SK-N-SH treated with all-trans-retinoic acid at 6 μM for 48 hours (cell line): ENCODE measurements around the gene P2RX3.

Experiments
- ATAC-seq: fragments of 200-7000 bp; cut with Tn5 transposase; 3 replicates; pipeline ENCODE4 v1.9.1; 2020; ENCODE audit warnings: mild to moderate bottlenecking, moderate library complexity
- BACH2 ChIP-seq: fragments of 250-450 bp; sonication (Bioruptor Pico); IDR thresholded peaks from 2 replicates; pipeline ENCODE4 v1.9.0; 2021; ENCODE audit warnings: mild to moderate bottlenecking, borderline replicate concordance
- CREB5 ChIP-seq: fragments of 250-450 bp; sonication (Bioruptor Pico); IDR thresholded peaks from 2 replicates; pipeline ENCODE4 v1.5.1; 2020; ENCODE audit warnings: low read depth, mild to moderate bottlenecking, moderate library complexity
- CSDC2 ChIP-seq: fragments of 250-450 bp; sonication (Bioruptor Pico); IDR thresholded peaks from 2 replicates; pipeline ENCODE4 v1.5.0; 2020; ENCODE audit warnings: mild to moderate bottlenecking, moderate library complexity
- CSRNP3 ChIP-seq: fragments of 250-450 bp; sonication (Bioruptor Pico); IDR thresholded peaks from 2 replicates; pipeline ENCODE4 v1.5.1; 2021; ENCODE audit warnings: mild to moderate bottlenecking, moderate library complexity
- ESRRG ChIP-seq: fragments of 250-450 bp; sonication (Bioruptor Pico); IDR thresholded peaks from 2 replicates; pipeline ENCODE4 v1.6.1; 2021; ENCODE audit warnings: mild to moderate bottlenecking
- GLIS3 ChIP-seq: fragments of 250-450 bp; sonication (Bioruptor Pico); IDR thresholded peaks from 2 replicates; pipeline ENCODE4 v1.5.0; 2020; ENCODE audit warnings: mild to moderate bottlenecking, moderate library complexity
- ISL1 ChIP-seq: fragments of 250-450 bp; sonication (Bioruptor Pico); IDR thresholded peaks from 2 replicates; pipeline ENCODE4 v2.1.2; 2022; ENCODE audit warnings: mild to moderate bottlenecking, moderate library complexity
- OSR1 ChIP-seq: fragments of 250-450 bp; sonication (Bioruptor Pico); IDR thresholded peaks from 2 replicates; pipeline ENCODE4 v1.8.0; 2022; ENCODE audit warnings: moderate library complexity, mild to moderate bottlenecking, inconsistent platforms
- PPARA ChIP-seq: fragments of 250-450 bp; sonication (Bioruptor Pico); IDR thresholded peaks from 2 replicates; pipeline ENCODE4 v1.5.0; 2020; ENCODE audit warnings: mild to moderate bottlenecking, borderline replicate concordance
- SNAI2 ChIP-seq: fragments of 250-450 bp; sonication (Bioruptor Pico); IDR thresholded peaks from 2 replicates; pipeline ENCODE4 v1.5.0; 2020; ENCODE audit warnings: mild to moderate bottlenecking, moderate library complexity
- TCF4 ChIP-seq: fragments of 250-450 bp; sonication (Bioruptor Pico); IDR thresholded peaks from 2 replicates; pipeline ENCODE4 v1.8.0; 2021; ENCODE audit warnings: mild to moderate bottlenecking, moderate library complexity, borderline replicate concordance
- TOX ChIP-seq: fragments of 250-450 bp; sonication (Bioruptor Pico); IDR thresholded peaks from 2 replicates; pipeline ENCODE4 v1.8.0; 2021; ENCODE audit warnings: mild to moderate bottlenecking, moderate library complexity, borderline replicate concordance
- TSHZ2 ChIP-seq: fragments of 250-450 bp; sonication (Bioruptor Pico); IDR thresholded peaks from 2 replicates; pipeline ENCODE4 v1.5.0; 2020; ENCODE audit warnings: mild to moderate bottlenecking, moderate library complexity
- ZC3H10 ChIP-seq: fragments of 250-450 bp; sonication (Bioruptor Pico); IDR thresholded peaks from 2 replicates; pipeline ENCODE4 v1.5.1; 2021; ENCODE audit warnings: mild to moderate bottlenecking, moderate library complexity
- ZFP3 ChIP-seq: fragments of 250-450 bp; sonication (Bioruptor Pico); IDR thresholded peaks from 2 replicates; pipeline ENCODE4 v1.5.0; 2020; ENCODE audit warnings: mild to moderate bottlenecking, moderate library complexity
- ZFP30 ChIP-seq: fragments of 450-650 bp; formaldehyde crosslinking; IDR thresholded peaks from 2 replicates; pipeline ENCODE4 v1.5.0; 2022; ENCODE audit warnings: mild to moderate bottlenecking, moderate library complexity
- ZNF565 ChIP-seq: fragments of 450-650 bp; formaldehyde crosslinking; conservative IDR thresholded peaks from 2 replicates; pipeline ENCODE4 v1.5.0; 2020; ENCODE audit warnings: low read depth, mild to moderate bottlenecking, moderate library complexity
- ZNF70 ChIP-seq: fragments of 450-650 bp; formaldehyde crosslinking; IDR thresholded peaks from 2 replicates; pipeline ENCODE4 v1.5.0; 2020; ENCODE audit warnings: mild to moderate bottlenecking, moderate library complexity
- ZNF8 ChIP-seq: fragments of 450-650 bp; formaldehyde crosslinking; IDR thresholded peaks from 2 replicates; pipeline ENCODE4 v1.5.0; 2020; ENCODE audit warnings: mild to moderate bottlenecking, moderate library complexity

P2RX3 gene

GRCh38 chr11:57390535-57390934 is 52.4 kb downstream of the P2RX3 start, which contains the start of gene PRG2:
Gene PRG2, minus strand, starts transcription at chr11:57390650. Its CDS starts 706 bp downstream, at chr11:57389944.
- TF ChIP-seq TOX (CRISPR knock-in tag) (no peak), BACH2 (CRISPR knock-in tag) (no peak), ISL1 (no peak), SNAI2 (CRISPR knock-in tag) (no peak), ESRRG (CRISPR knock-in tag) (no peak), TCF4 (CRISPR knock-in tag) (no peak), CREB5 (no peak), CSDC2 (CRISPR knock-in tag) (no peak), GLIS3 (CRISPR knock-in tag) (no peak), CSRNP3 (CRISPR knock-in tag) (no peak), ZC3H10 (CRISPR knock-in tag) (no peak), OSR1 (no peak), ZFP30 (CRISPR knock-in tag) (no peak), ZFP3 (CRISPR knock-in tag) (no peak), ZNF565 (CRISPR knock-in tag) (no peak)
- ATAC-seq = no peak

- no peak for ATAC-seq
- no peak for TF ChIP-seq CSRNP3 (CRISPR knock-in tag)
- TF ChIP-seq OSR1 = no peak
- no peak for TF ChIP-seq ISL1
- TF ChIP-seq ESRRG (CRISPR knock-in tag) = no peak
- TF ChIP-seq ZC3H10 (CRISPR knock-in tag) = no peak
- no peak for TF ChIP-seq ZNF8
- TF ChIP-seq TSHZ2 (CRISPR knock-in tag) = no peak
- TF ChIP-seq ZFP30 (CRISPR knock-in tag) = no peak
- no peak for TF ChIP-seq ZNF565 (CRISPR knock-in tag)
- TF ChIP-seq ZFP3 (CRISPR knock-in tag) = no peak
Measured at GRCh38 chr11:57391111-57391510, 53.0 kb downstream of the P2RX3 start.

GRCh38 chr11:57391539-57391938 is 53.4 kb downstream of the P2RX3 start:
- no peak for ATAC-seq
- no peak for TF ChIP-seq PPARA (CRISPR knock-in tag)
- TF ChIP-seq ISL1 = no peak
- no peak for TF ChIP-seq ZFP3 (CRISPR knock-in tag)
- no peak for TF ChIP-seq ZNF8
- no peak for TF ChIP-seq CREB5
- no peak for TF ChIP-seq ESRRG (CRISPR knock-in tag)
- TF ChIP-seq BACH2 (CRISPR knock-in tag) = no peak

GRCh38 chr11:57392066-57392762 is 54.1 kb downstream of the P2RX3 start:
- no peak for ATAC-seq
- TF ChIP-seq TCF4 (CRISPR knock-in tag) (peak; percentile 15; the same call in 1 of the 2 replicates), ZNF70 (CRISPR knock-in tag) (no peak), TOX (CRISPR knock-in tag) (no peak)
